ENCODE measurements around the gene CNTNAP2.

DNA sequence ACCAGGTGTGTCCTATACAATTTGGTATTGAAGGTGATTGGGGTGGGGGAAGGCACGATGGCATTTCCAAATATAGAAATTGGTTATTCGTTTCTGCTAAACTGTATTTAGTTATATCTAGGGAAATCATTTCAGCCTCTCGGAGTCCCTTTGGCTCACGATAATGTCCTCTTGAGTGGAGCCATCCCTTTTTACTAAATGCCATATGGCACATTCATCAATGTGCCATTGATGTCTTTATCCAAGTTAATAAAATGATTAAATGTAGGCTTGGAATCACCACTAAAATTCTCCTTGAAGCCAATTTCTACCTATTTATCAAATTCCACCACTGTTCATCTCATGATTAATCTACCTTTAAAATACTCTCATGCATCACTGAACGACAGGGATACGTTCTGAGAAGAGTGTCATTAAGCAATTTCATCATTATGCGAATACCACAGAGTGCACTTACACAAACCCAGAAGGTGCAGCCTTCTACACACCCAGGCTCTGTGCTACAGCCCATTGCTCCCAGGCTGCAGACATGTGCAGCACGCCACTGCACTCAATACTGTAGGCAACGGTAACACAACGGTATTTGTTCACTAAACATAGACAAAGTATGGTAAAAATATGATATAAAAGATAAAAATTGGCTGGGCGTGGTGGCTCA, 2254.8 kb downstream of the CNTNAP2 start:
- TF ChIP-seq TCF12 (IDR thresholded peaks at IDR 0.05; ENCODE audit: low read depth, low read length), result no peak
- TF ChIP-seq EGR1 (IDR thresholded peaks at IDR 0.05; ENCODE audit: borderline replicate concordance, low read depth, low read length), result no peak
- TF ChIP-seq, protein P1, sequence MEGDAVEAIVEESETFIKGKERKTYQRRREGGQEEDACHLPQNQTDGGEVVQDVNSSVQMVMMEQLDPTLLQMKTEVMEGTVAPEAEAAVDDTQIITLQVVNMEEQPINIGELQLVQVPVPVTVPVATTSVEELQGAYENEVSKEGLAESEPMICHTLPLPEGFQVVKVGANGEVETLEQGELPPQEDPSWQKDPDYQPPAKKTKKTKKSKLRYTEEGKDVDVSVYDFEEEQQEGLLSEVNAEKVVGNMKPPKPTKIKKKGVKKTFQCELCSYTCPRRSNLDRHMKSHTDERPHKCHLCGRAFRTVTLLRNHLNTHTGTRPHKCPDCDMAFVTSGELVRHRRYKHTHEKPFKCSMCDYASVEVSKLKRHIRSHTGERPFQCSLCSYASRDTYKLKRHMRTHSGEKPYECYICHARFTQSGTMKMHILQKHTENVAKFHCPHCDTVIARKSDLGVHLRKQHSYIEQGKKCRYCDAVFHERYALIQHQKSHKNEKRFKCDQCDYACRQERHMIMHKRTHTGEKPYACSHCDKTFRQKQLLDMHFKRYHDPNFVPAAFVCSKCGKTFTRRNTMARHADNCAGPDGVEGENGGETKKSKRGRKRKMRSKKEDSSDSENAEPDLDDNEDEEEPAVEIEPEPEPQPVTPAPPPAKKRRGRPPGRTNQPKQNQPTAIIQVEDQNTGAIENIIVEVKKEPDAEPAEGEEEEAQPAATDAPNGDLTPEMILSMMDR (IDR thresholded peaks at IDR 0.05; ENCODE audit: control extremely low read depth in 1 of 3, insufficient read depth in 1 of 3, low read depth in 1 of 3, low read length in 3 of 3), result no peak
- TF ChIP-seq, protein P2, sequence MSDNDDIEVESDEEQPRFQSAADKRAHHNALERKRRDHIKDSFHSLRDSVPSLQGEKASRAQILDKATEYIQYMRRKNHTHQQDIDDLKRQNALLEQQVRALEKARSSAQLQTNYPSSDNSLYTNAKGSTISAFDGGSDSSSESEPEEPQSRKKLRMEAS (IDR thresholded peaks at IDR 0.05), result no peak
- TF ChIP-seq POLR2AphosphoS5 (IDR thresholded peaks at IDR 0.05; ENCODE audit: low read depth, low read length), result no peak
- TF ChIP-seq POU5F1 (IDR thresholded peaks at IDR 0.05; ENCODE audit: low read depth, low read length), result no peak
